ENCODE measurements around the gene SHC2. TPM values are rescaled to one million over a fixed set of nuclear protein-coding genes. Genes with fewer than 3 reads are reported as not detected.

The SHC2 gene
- total and polyA plus RNA-seq, 2 experiments from 2014 or later, result 2.2 to 4.6 TPM

GRCh38 chr19:504616-505015, 43.8 kb upstream of the SHC2 start:
- Mint-ChIP-seq H3K4me1 (peaks cover 9% of the 10 kb centered on the region), H3K4me3 (no peak overlapping the region), H3K9me3 (peaks cover 12% of the 10 kb centered on the region; the same call in 2 of the 3 replicates), H3K27me3 (ENCODE audit: insufficient read depth, low read depth, poor library complexity) (peaks cover 24% of the 10 kb centered on the region), H3K27ac (no peak overlapping the region), H3K36me3 (ENCODE audit: low read depth) (peaks cover 11% of the 10 kb centered on the region)
- no peaks in the 10 kb centered on the region for H4K20me1 ChIP-seq (replicated peaks; ENCODE audit: insufficient read depth)
- DNase-seq (ENCODE audit: low spot score) (no peak), ATAC-seq (no peak)
- no peak overlapping the region for H3K4me2 ChIP-seq
- no peaks in the 10 kb centered on the region for H3K79me2 ChIP-seq (replicated peaks; ENCODE audit: insufficient read depth)
- no peak overlapping the region for H3K27ac ChIP-seq (ENCODE audit: low read depth)
- peaks cover 14% of the 10 kb centered on the region for H3K27me3 ChIP-seq (ENCODE audit: insufficient read depth)
- H3K36me3 ChIP-seq (ENCODE audit: insufficient read depth), result no peaks in the 10 kb centered on the region; the same call in 1 of the 2 replicates
- TF ChIP-seq ZNF114 (CRISPR knock-in tag; IDR thresholded peaks at IDR 0.05) (no peak), JUNB (IDR thresholded peaks at IDR 0.05; ENCODE audit: unreplicated experiment) (no peak)
- H3K4me3 ChIP-seq, result no peak overlapping the region
- peaks cover 9% of the 10 kb centered on the region; the same call in 1 of the 2 replicates for H3K4me1 ChIP-seq (ENCODE audit: insufficient read depth)
- 0 out of 2 replicates have a peak, but pooled peaks cover 7% of the 10 kb centered on the region for H3F3A ChIP-seq (replicated peaks; ENCODE audit: low read depth)
- no peaks in the 10 kb centered on the region for H3K9me2 ChIP-seq (ENCODE audit: insufficient read depth)
- H2AFZ ChIP-seq, result no peak overlapping the region

GRCh38 chr19:501646-502045, 40.8 kb upstream of the SHC2 start:
- Histone ChIP-seq H3K27ac (ENCODE audit: low read depth) (no peak overlapping the region), H3K4me2 (no peak overlapping the region), H4K20me1 (replicated peaks; ENCODE audit: insufficient read depth) (no peaks in the 10 kb centered on the region), H3K4me3 (no peak overlapping the region), H2AFZ (no peak overlapping the region), H3K4me1 (ENCODE audit: insufficient read depth) (peaks cover 9% of the 10 kb centered on the region; the same call in 1 of the 2 replicates), H3F3A (replicated peaks; ENCODE audit: low read depth) (peaks cover 4% of the 10 kb centered on the region; the same call in 1 of the 2 replicates), H3K79me2 (replicated peaks; ENCODE audit: insufficient read depth) (no peaks in the 10 kb centered on the region), H3K36me3 (ENCODE audit: insufficient read depth) (no peaks in the 10 kb centered on the region), H3K9me2 (ENCODE audit: insufficient read depth) (no peaks in the 10 kb centered on the region), H3K27me3 (ENCODE audit: insufficient read depth) (peaks cover 37% of the 10 kb centered on the region)
- H3K27me3 Mint-ChIP-seq (ENCODE audit: insufficient read depth, low read depth, poor library complexity), result peaks cover 29% of the 10 kb centered on the region
- TF ChIP-seq POLR2AphosphoS5 (IDR thresholded peaks at IDR 0.05; ENCODE audit: low read depth), result no peak
- peaks cover 2% of the 10 kb centered on the region; the same call in 2 of the 3 replicates for H3K36me3 Mint-ChIP-seq (ENCODE audit: low read depth)
- DNase-seq (ENCODE audit: low spot score) (no peak), ATAC-seq (no peak)
- no peak overlapping the region for H3K27ac Mint-ChIP-seq
- H3K9me3 Mint-ChIP-seq, result peaks cover 9% of the 10 kb centered on the region; the same call in 2 of the 3 replicates
- H3K4me3 Mint-ChIP-seq, result no peak overlapping the region
- peaks cover 6% of the 10 kb centered on the region for H3K4me1 Mint-ChIP-seq

GRCh38 chr19:498977-499623, 38.3 kb upstream of the SHC2 start:
- Mint-ChIP-seq H3K9me3 (peaks cover 7% of the 10 kb centered on the region; the same call in 2 of the 3 replicates), H3K36me3 (ENCODE audit: low read depth) (peaks cover 2% of the 10 kb centered on the region; the same call in 2 of the 3 replicates), H3K27me3 (ENCODE audit: insufficient read depth, low read depth, poor library complexity) (peaks cover 38% of the 10 kb centered on the region), H3K4me3 (peak overlapping the region; percentile 53; the same call in 2 of the 3 replicates), H3K27ac (no peak overlapping the region), H3K4me1 (peaks cover 5% of the 10 kb centered on the region)
- DNase-seq (ENCODE audit: low spot score) (no peak), ATAC-seq (no peak)
- Histone ChIP-seq H2AFZ (no peak overlapping the region), H3K4me3 (no peak overlapping the region), H3F3A (replicated peaks; ENCODE audit: low read depth) (no peaks in the 10 kb centered on the region; the same call in 1 of the 2 replicates), H3K27ac (ENCODE audit: low read depth) (no peak overlapping the region), H3K79me2 (replicated peaks; ENCODE audit: insufficient read depth) (no peaks in the 10 kb centered on the region), H3K36me3 (ENCODE audit: insufficient read depth) (no peaks in the 10 kb centered on the region), H3K9me2 (ENCODE audit: insufficient read depth) (no peaks in the 10 kb centered on the region), H3K27me3 (ENCODE audit: insufficient read depth) (peaks cover 42% of the 10 kb centered on the region), H3K4me2 (no peak overlapping the region), H3K4me1 (ENCODE audit: insufficient read depth) (no peaks in the 10 kb centered on the region), H4K20me1 (replicated peaks; ENCODE audit: insufficient read depth) (no peaks in the 10 kb centered on the region)
- no peak for TF ChIP-seq POLR2AphosphoS5 (IDR thresholded peaks at IDR 0.05; ENCODE audit: low read depth)
- no peak for TF ChIP-seq NANOG (IDR thresholded peaks at IDR 0.05; ENCODE audit: borderline replicate concordance)
- no peak for TF ChIP-seq EZH2phosphoT487 (IDR thresholded peaks at IDR 0.05; ENCODE audit: unreplicated experiment)
- TF ChIP-seq REST (IDR thresholded peaks at IDR 0.05; ENCODE audit: unreplicated experiment), result no peak
- TF ChIP-seq ZNF114 (CRISPR knock-in tag; IDR thresholded peaks at IDR 0.05), result no peak
- no peak for TF ChIP-seq CTCF (conservative IDR thresholded peaks at IDR 0.05; ENCODE audit: low read depth in 2 of 2)

Data from GM23338 (cell line).